HepG2 (cell line): ENCODE measurements around the gene POLDIP3. TPM values are rescaled to one million over a fixed set of nuclear protein-coding genes. Genes with fewer than 3 reads are reported as not detected.

Experiments used
- EEA1 ChIP-seq: sonication (generic); formaldehyde crosslinking; IDR thresholded peaks from 2 replicates; pipeline ENCODE4 v1.5.1; 2020; ENCODE audit warnings: mild to moderate bottlenecking, missing genetic modification reagents, borderline replicate concordance
- GMEB1 ChIP-seq: sonication (generic); formaldehyde crosslinking; IDR thresholded peaks from 2 replicates; pipeline ENCODE4 v1.5.1; 2020; ENCODE audit warnings: missing genetic modification reagents, mild to moderate bottlenecking, borderline replicate concordance
- HCFC1 ChIP-seq: fragments of 150-350 bp; IDR thresholded peaks from 2 replicates; pipeline ENCODE4 v1.6.1; 2014; ENCODE audit warnings: low read depth, low read length
- KDM2A ChIP-seq: sonication (generic); formaldehyde crosslinking; IDR thresholded peaks from 2 replicates; pipeline ENCODE4 v1.4.0; 2020; ENCODE audit warnings: low read depth, missing genetic modification reagents, borderline replicate concordance
- MAFG ChIP-seq: sonication (generic); formaldehyde crosslinking; IDR thresholded peaks from 2 replicates; pipeline ENCODE4 v1.5.1; 2020; ENCODE audit warnings: mild to moderate bottlenecking, missing genetic modification reagents
- MBD4 ChIP-seq: IDR thresholded peaks from 2 replicates; pipeline ENCODE4 v1.6.1; 2012; ENCODE audit warnings: low read length, inconsistent platforms, borderline replicate concordance
- RFXANK ChIP-seq: IDR thresholded peaks from 2 replicates; pipeline ENCODE4 v1.6.1; 2016
- SAP130 ChIP-seq: IDR thresholded peaks from 2 replicates; pipeline ENCODE4 v1.6.1; 2016; ENCODE audit warnings: low read depth
- SP1 ChIP-seq, 2 experiments: fragments of 450-650 bp in 1 of 2; sonication (generic) in 1 of 2; formaldehyde crosslinking in 1 of 2; IDR thresholded peaks; 2 replicates each; pipeline versions ENCODE4 v1.4.0 to v1.6.1; 2016 to 2020; ENCODE audit warnings: missing genetic modification reagents in 1 of 2
- ZBTB26 ChIP-seq: IDR thresholded peaks from 2 replicates; pipeline ENCODE4 v1.6.1; 2016; ENCODE audit warnings: missing compliant biosample characterization, missing genetic modification reagents, borderline replicate concordance
- ZNF142 ChIP-seq: sonication (generic); formaldehyde crosslinking; IDR thresholded peaks from 2 replicates; pipeline ENCODE4 v1.4.0; 2020; ENCODE audit warnings: missing genetic modification reagents
- ZNF570 ChIP-seq: sonication (generic); formaldehyde crosslinking; IDR thresholded peaks from 2 replicates; pipeline ENCODE4 v1.4.0; 2020; ENCODE audit warnings: mild to moderate bottlenecking, missing genetic modification reagents, borderline replicate concordance
- ZNF768 ChIP-seq: sonication (generic); formaldehyde crosslinking; IDR thresholded peaks from 2 replicates; pipeline ENCODE4 v1.4.0; 2020; ENCODE audit warnings: missing genetic modification reagents
- ZNF788 ChIP-seq: sonication (generic); formaldehyde crosslinking; IDR thresholded peaks from 2 replicates; pipeline ENCODE4 v1.5.0; 2020; ENCODE audit warnings: mild to moderate bottlenecking, missing genetic modification reagents, borderline replicate concordance
- ZSCAN9 ChIP-seq: IDR thresholded peaks from 2 replicates; pipeline ENCODE4 v1.6.1; 2016; ENCODE audit warnings: borderline replicate concordance
- polyA plus RNA-seq, 8 experiments: library from polyadenylated mRNA; depleted of rRNA in 3 of 8; stranded (reverse) in 7 of 8; unstranded in 1 of 8; fragments of >200 nt; fragmentation: Illumina TruSeq in 4 of 8; extraction: Trizol in 4 of 8; gene quantifications; 2 replicates each; pipeline versions ENCODE4 v1.2.1 to v1.2.3, GENCODE V29; 2011 to 2016; ENCODE audit warnings: low read depth in 4 of 8, missing spikeins in 1 of 8, mixed read lengths in 1 of 8; ENCODE audit not compliant: insufficient read depth in 1 of 8
- total RNA-seq, 5 experiments: library from RNA; depleted of rRNA; stranded (reverse); fragments of >200 nt; fragmentation: Illumina TruSeq; extraction: Trizol; gene quantifications; 2 replicates each; pipeline ENCODE4 v1.2.3, GENCODE V29; 2016; ENCODE audit warnings: low read depth in 1 of 5
- TF ChIP-seq, protein P1 (sequence below): IDR thresholded peaks from 2 replicates; pipeline ENCODE4 v1.6.1; 2016; ENCODE audit warnings: low read depth

Gene POLDIP3
- total and polyA plus RNA-seq, 2 of the 13 experiments (the other 11 are each of a cell fraction or from before 2014, with no cell fraction given): 45.8 to 47.4 TPM

DNA sequence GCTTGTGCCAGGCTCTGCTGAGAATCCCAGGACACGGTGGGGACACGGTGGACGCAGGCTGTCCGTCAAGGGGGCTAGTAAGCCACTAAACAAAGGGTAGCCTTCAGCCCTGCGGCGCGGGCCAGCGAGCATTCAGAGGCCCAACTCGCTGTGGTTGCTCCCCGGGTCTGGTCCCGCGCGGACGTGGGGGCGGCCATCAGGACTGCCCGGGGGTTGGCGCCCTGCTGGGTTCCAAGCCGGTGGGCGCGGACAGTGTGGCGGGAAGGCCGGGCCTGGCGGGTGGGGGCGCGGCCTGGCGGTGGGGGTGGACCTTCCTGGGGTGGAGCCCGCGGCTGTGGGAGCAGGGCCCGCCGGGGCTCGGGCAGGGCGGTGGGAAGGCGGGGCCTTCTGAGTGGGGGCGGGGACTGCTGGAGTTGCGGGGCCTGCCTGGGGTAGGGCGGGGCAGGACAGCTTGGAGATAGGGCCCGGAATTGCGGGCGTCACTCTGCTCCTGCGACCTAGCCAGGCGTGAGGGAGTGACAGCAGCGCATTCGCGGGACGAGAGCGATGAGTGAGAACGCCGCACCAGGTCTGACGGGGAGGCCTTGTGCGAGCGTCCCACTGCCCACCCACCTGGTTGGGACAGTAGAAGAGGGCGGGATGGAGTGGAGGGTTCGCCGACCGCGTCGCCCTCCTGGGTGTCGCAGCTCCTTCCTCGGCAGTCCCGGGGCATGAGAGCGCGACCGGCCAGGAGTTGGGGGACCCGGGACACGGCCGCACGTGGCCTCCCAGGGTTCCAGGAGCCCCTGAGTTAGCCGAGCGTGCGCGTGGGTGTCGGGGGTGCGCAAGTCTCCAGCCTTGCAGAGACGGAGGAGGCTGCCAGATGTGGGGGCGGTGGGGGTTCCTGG is 61.0 kb downstream of the POLDIP3 start, which contains the start of gene SERHL2 (continued):
- peak; percentile 33; the same call in 1 of the 2 replicates for TF ChIP-seq GMEB1 (CRISPR knock-in tag)
- TF ChIP-seq ZBTB26 (CRISPR knock-in tag): peak; percentile 25; the same call in 1 of the 2 replicates
- 0 out of 2 replicates have a peak, but pooled peaks have one; percentile 6 for TF ChIP-seq ZSCAN9 (CRISPR knock-in tag)
- TF ChIP-seq ZNF768 (CRISPR knock-in tag): no peak
- TF ChIP-seq ZNF570 (CRISPR knock-in tag): no peak
- TF ChIP-seq SP1 (IDR thresholded peaks at IDR 0.05): no peak
- peak; percentile 43; the same call in 1 of the 2 replicates for TF ChIP-seq SP1 (CRISPR knock-in tag; IDR thresholded peaks at IDR 0.05)
- TF ChIP-seq ZNF788 (CRISPR knock-in tag): peak; percentile 76
- peak; percentile 53; the same call in 1 of the 2 replicates for TF ChIP-seq SAP130 (CRISPR knock-in tag)
- no peak for TF ChIP-seq EEA1 (CRISPR knock-in tag)
- TF ChIP-seq, protein P1, sequence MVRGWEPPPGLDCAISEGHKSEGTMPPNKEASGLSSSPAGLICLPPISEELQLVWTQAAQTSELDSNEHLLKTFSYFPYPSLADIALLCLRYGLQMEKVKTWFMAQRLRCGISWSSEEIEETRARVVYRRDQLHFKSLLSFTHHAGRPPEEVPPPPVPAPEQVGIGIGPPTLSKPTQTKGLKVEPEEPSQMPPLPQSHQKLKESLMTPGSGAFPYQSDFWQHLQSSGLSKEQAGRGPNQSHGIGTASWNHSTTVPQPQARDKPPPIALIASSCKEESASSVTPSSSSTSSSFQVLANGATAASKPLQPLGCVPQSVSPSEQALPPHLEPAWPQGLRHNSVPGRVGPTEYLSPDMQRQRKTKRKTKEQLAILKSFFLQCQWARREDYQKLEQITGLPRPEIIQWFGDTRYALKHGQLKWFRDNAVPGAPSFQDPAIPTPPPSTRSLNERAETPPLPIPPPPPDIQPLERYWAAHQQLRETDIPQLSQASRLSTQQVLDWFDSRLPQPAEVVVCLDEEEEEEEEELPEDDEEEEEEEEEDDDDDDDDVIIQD: peak; percentile 53; the same call in 1 of the 2 replicates
- TF ChIP-seq MBD4: no peak
- TF ChIP-seq ZNF142 (CRISPR knock-in tag): no peak
- TF ChIP-seq HCFC1: no peak
- TF ChIP-seq KDM2A (CRISPR knock-in tag): peak; percentile 94
- no peak for TF ChIP-seq RFXANK (CRISPR knock-in tag)
- TF ChIP-seq MAFG: no peak
